Loucy (cell line): ENCODE results near the gene HOPX.

Experiments used
- H2AFZ ChIP-seq: fragments of 200-600 bp; sonication (generic); 2 replicates; pipeline ENCODE4 v1.6.0; 2016; ENCODE audit warnings: antibody characterized with exemption, mild to moderate bottlenecking, low read length, moderate library complexity
- H3F3A ChIP-seq: fragments of 200-600 bp; 2 replicates; pipeline ENCODE4 v1.6.0; 2016; ENCODE audit warnings: antibody characterized with exemption, low read depth, mild to moderate bottlenecking
- H3K27me3 ChIP-seq: fragments of 200-600 bp; sonication (generic); 2 replicates; pipeline ENCODE4 v1.6.1; 2014; ENCODE audit warnings: low read length, mild to moderate bottlenecking; ENCODE audit not compliant: insufficient read depth, poor library complexity, severe bottlenecking
- H3K36me3 ChIP-seq: fragments of 200-600 bp; sonication (generic); 2 replicates; pipeline ENCODE4 v1.6.1; 2016; ENCODE audit warnings: low read length; ENCODE audit not compliant: insufficient read depth
- H3K4me1 ChIP-seq: fragments of 200-600 bp; sonication (generic); 2 replicates; pipeline ENCODE4 v1.5.1; 2014; ENCODE audit warnings: low read length, mild to moderate bottlenecking; ENCODE audit not compliant: insufficient read depth, poor library complexity, severe bottlenecking
- H3K4me2 ChIP-seq: fragments of 200-600 bp; sonication (generic); 2 replicates; pipeline ENCODE4 v1.6.0; 2014; ENCODE audit warnings: antibody characterized with exemption, low read length, low read depth, mild to moderate bottlenecking; ENCODE audit not compliant: poor library complexity, severe bottlenecking
- H3K4me3 ChIP-seq: fragments of 200-600 bp; sonication (generic); 2 replicates; pipeline ENCODE4 v1.5.1; 2014; ENCODE audit warnings: low read length, mild to moderate bottlenecking, mixed read lengths; ENCODE audit not compliant: poor library complexity, severe bottlenecking
- H3K79me2 ChIP-seq: fragments of 200-600 bp; sonication (generic); 2 replicates; pipeline ENCODE4 v1.6.1; 2014; ENCODE audit warnings: low read length; ENCODE audit not compliant: insufficient read depth
- H3K9ac ChIP-seq: fragments of 200-600 bp; sonication (generic); 2 replicates; pipeline ENCODE4 v1.6.0; 2014; ENCODE audit warnings: mild to moderate bottlenecking, low read depth, low read length, moderate library complexity; ENCODE audit not compliant: poor library complexity, severe bottlenecking
- H3K9me2 ChIP-seq: fragments of 200-600 bp; sonication (generic); replicated peaks from 2 replicates; pipeline ENCODE4 v1.6.1; 2016; ENCODE audit warnings: low read depth, low read length, mixed read lengths
- H3K9me3 ChIP-seq: fragments of 200-600 bp; sonication (generic); 2 replicates; pipeline ENCODE4 v1.6.1; 2014; ENCODE audit warnings: mild to moderate bottlenecking, antibody characterized with exemption, low read length, low read depth; ENCODE audit not compliant: insufficient read depth
- H4K20me1 ChIP-seq: fragments of 200-600 bp; sonication (generic); 2 replicates; pipeline ENCODE4 v1.6.0; 2014; ENCODE audit warnings: antibody characterized with exemption, low read length, mild to moderate bottlenecking; ENCODE audit not compliant: insufficient read depth, poor library complexity, severe bottlenecking
- CTCF ChIP-seq: fragments of 200-600 bp; sonication (generic); conservative IDR thresholded peaks from 2 replicates; pipeline ENCODE4 v1.5.1; 2014; ENCODE audit warnings: mild to moderate bottlenecking, antibody characterized with exemption, low read length
- EZH2phosphoT487 ChIP-seq: fragments of 200-600 bp; IDR thresholded peaks from 2 replicates; pipeline ENCODE4 v1.6.1; 2018; ENCODE audit warnings: antibody characterized with exemption, mild to moderate bottlenecking, moderate library complexity, borderline replicate concordance

Gene HOPX

GRCh38 chr4:56692576-56692975, 11.5 kb upstream of the HOPX start:
- no peak overlapping the region for H2AFZ ChIP-seq
- no peaks in the 10 kb centered on the region for H3K79me2 ChIP-seq
- H4K20me1 ChIP-seq: no peaks in the 10 kb centered on the region
- no peaks in the 10 kb centered on the region for H3F3A ChIP-seq
- no peak overlapping the region for H3K4me2 ChIP-seq
- no peaks in the 10 kb centered on the region for H3K9me3 ChIP-seq
- peaks cover 21% of the 10 kb centered on the region for H3K4me1 ChIP-seq
- no peak overlapping the region for H3K4me3 ChIP-seq
- no peaks in the 10 kb centered on the region for H3K27me3 ChIP-seq
- H3K9me2 ChIP-seq: no peaks in the 10 kb centered on the region
- H3K36me3 ChIP-seq: no peaks in the 10 kb centered on the region
- TF ChIP-seq EZH2phosphoT487 (no peak), CTCF (no peak)
- no peak overlapping the region for H3K9ac ChIP-seq

DNA sequence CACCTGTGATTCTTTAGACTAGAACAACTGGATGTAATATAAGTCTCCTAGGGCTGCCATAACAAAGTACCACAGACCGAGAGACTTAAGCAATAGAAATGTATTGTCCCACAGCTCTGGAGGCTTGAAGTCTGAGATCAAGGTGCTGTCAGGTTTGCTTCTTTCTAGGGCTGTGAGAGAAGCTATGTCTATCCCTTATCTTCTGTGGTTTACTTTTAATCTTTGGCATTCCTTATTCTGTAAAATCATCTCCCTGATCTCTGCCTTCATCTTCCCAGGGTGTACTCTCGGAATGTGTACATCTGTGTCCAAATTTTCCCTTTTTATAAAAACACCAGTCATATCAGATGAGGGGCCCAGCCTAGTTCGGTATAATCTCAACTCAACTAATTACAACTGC, 10.3 kb upstream of the HOPX start:
- Histone ChIP-seq H2AFZ (no peak overlapping the region), H3K4me2 (no peak overlapping the region), H3F3A (no peaks in the 10 kb centered on the region), H3K4me1 (peaks cover 21% of the 10 kb centered on the region), H3K9me2 (no peaks in the 10 kb centered on the region), H3K36me3 (no peaks in the 10 kb centered on the region), H3K4me3 (no peak overlapping the region), H3K27me3 (no peaks in the 10 kb centered on the region), H3K9ac (no peak overlapping the region), H3K9me3 (no peaks in the 10 kb centered on the region), H3K79me2 (no peaks in the 10 kb centered on the region), H4K20me1 (no peaks in the 10 kb centered on the region)
- no peak for TF ChIP-seq EZH2phosphoT487
- no peak for TF ChIP-seq CTCF

GRCh38 chr4:56690393-56690792, 9.3 kb upstream of the HOPX start:
- no peak overlapping the region for H3K4me3 ChIP-seq
- TF ChIP-seq CTCF (peak; percentile 51), EZH2phosphoT487 (no peak)
- no peak overlapping the region for H3K4me2 ChIP-seq

More at GRCh38 chr4:56690393-56690792, 9.3 kb upstream of the HOPX start:
- Histone ChIP-seq H2AFZ (no peak overlapping the region), H3K9me3 (no peaks in the 10 kb centered on the region), H3K9ac (no peak overlapping the region), H3K27me3 (no peaks in the 10 kb centered on the region), H3K36me3 (no peaks in the 10 kb centered on the region), H3K79me2 (no peaks in the 10 kb centered on the region), H3K4me1 (peaks cover 17% of the 10 kb centered on the region), H3F3A (no peaks in the 10 kb centered on the region), H4K20me1 (no peaks in the 10 kb centered on the region), H3K9me2 (no peaks in the 10 kb centered on the region)
